ENCODE measurements around the gene GBX2. TPM values are rescaled to one million over a fixed set of nuclear protein-coding genes. Genes with fewer than 3 reads are reported as not detected.

Gene GBX2
- total RNA-seq, 1 donor from 2014 or later = not detected

DNA sequence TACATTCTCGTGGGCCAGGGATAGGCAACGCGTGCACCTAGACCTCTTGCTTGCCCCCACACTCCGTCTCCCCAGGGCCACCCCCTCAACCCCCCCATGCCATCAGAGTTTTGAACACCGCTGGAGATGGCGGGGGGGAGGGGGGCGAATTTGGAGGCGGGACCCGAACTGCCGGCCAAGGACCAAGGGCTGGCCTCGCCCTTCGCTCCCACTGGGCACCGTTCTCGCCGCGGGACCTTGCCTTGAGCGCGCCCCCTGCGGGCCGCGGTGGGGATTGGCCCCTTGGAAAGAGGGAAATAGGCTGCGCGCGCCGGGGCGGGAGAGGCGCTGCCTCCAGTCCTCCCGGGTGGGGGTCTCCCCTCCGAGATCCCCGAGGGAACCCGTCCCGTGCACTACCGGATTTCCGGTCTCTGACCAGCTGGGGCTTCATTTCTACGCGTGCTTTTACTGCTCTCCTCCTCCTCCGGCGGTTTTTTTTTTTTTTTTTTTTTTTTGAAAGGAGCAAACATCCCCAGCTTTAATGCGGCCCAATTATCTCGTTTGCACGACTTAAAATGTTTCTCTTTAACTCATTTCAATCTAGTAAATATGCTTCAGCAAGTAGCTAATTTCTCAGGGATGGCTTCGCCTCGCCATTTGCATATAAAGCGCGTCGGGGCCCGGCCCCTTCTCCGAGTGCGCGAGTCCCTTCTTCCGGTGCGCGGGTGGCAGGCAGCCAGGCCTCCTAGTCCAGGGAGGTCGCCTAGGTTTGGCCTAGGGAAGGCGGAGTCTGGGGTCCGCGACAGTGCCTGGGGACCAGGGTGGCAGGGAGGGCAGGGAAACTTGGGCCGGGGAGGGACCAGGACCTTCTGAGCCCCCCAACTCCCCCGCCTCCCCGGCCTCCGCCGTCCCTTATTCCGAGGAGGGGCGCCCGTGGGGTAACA is 10.0 kb upstream of the GBX2 start:
- intact Hi-C loops (cut with DNase I) = loop anchor here (5.0 kb wide), 1 partner anchor 391 kb away; no protein-coding TSS in a partner anchor
- Histone ChIP-seq H3K4me3 (peak overlapping the region; percentile 25 to 56), H3K27ac (no peak overlapping the region), H3K9me3 (no peaks in the 10 kb centered on the region), H3K27me3 (peaks cover 27% of the 10 kb centered on the region), H3K4me1 (peaks cover 7 to 9% of the 10 kb centered on the region in 2 donors), H3K36me3 (no peaks in the 10 kb centered on the region)
- DNase-seq (ENCODE audit: low spot score in 2 of 2) = no peak
- TF ChIP-seq, protein P1, sequence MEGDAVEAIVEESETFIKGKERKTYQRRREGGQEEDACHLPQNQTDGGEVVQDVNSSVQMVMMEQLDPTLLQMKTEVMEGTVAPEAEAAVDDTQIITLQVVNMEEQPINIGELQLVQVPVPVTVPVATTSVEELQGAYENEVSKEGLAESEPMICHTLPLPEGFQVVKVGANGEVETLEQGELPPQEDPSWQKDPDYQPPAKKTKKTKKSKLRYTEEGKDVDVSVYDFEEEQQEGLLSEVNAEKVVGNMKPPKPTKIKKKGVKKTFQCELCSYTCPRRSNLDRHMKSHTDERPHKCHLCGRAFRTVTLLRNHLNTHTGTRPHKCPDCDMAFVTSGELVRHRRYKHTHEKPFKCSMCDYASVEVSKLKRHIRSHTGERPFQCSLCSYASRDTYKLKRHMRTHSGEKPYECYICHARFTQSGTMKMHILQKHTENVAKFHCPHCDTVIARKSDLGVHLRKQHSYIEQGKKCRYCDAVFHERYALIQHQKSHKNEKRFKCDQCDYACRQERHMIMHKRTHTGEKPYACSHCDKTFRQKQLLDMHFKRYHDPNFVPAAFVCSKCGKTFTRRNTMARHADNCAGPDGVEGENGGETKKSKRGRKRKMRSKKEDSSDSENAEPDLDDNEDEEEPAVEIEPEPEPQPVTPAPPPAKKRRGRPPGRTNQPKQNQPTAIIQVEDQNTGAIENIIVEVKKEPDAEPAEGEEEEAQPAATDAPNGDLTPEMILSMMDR (IDR thresholded peaks at IDR 0.05) = peak; percentile 36 to 70 (median 63)

DNA sequence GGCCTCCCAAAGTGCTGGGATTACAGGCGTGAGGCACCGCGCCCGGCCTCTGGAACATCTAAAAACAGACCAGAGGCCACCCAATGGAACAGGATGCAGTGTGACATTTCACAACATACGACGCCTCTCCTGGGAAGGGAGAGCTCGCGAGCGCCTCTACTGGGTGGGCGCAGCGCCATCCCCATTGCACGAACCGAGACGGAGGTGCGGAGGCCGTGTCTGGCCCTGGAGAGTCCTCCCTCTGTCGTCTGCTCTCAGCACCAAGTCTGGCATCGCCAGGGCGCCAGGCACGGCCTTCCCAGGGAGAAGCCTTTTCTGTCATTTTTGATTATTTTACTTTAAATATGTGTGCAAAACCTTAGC is 9.4 kb upstream of the GBX2 start:
- intact Hi-C loops (cut with DNase I) = loop anchor here (5.0 kb wide), 1 partner anchor 390 kb away; no protein-coding TSS in a partner anchor
- TF ChIP-seq, protein P1 (IDR thresholded peaks at IDR 0.05) = no peak
- DNase-seq (ENCODE audit: low spot score in 2 of 2) = no peak

DNA sequence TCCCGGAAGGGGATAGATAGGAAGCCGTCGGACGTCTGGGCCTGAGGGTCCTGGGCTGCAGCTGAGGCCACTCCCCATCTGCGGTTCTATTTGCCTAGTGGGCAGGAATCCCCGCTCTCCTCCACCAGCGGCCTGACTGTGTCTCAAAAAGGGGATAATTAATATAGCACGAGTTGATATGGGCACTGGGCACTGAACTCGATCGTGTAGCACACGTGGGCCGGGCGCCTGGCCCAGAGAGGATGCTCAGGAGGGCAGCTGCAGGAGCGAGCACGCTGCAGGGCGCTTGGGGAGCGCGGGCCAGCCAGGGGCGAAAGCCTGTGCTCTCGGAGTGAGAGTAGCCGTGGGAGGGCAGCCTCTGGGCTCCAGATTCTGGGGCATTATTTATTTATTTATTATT is 8.8 kb upstream of the GBX2 start:
- no peaks in the 10 kb centered on the region for H3K9me3 ChIP-seq
- H3K27me3 ChIP-seq = peaks cover 38% of the 10 kb centered on the region
- no peaks in the 10 kb centered on the region for H3K36me3 ChIP-seq
- no peak overlapping the region for H3K27ac ChIP-seq
- H3K4me1 ChIP-seq = peaks cover 9 to 10% of the 10 kb centered on the region in 2 donors
- H3K4me3 ChIP-seq = no peak overlapping the region
- intact Hi-C loops (cut with DNase I) = loop anchor here (5.0 kb wide), 1 partner anchor 390 kb away; no protein-coding TSS in a partner anchor
- TF ChIP-seq, protein P1 (IDR thresholded peaks at IDR 0.05) = no peak
- DNase-seq (ENCODE audit: low spot score in 2 of 2) = no peak

More for the DNA sequence above, 9.4 kb upstream of the GBX2 start:
- peak overlapping the region in 1 of 2 donors; percentile 56 for H3K4me3 ChIP-seq
- H3K9me3 ChIP-seq = no peaks in the 10 kb centered on the region
- peaks cover 34% of the 10 kb centered on the region for H3K27me3 ChIP-seq
- H3K4me1 ChIP-seq = peaks cover 9 to 10% of the 10 kb centered on the region in 2 donors
- H3K27ac ChIP-seq = no peak overlapping the region
- no peaks in the 10 kb centered on the region for H3K36me3 ChIP-seq

- Histone ChIP-seq H3K9me3 (no peaks in the 10 kb centered on the region), H3K27me3 (peaks cover 42% of the 10 kb centered on the region), H3K4me3 (no peak overlapping the region), H3K27ac (no peak overlapping the region), H3K36me3 (no peaks in the 10 kb centered on the region), H3K4me1 (peaks cover 9 to 12% of the 10 kb centered on the region in 2 donors)
- TF ChIP-seq, protein P1 (IDR thresholded peaks at IDR 0.05) = peak in 1 of 3 experiments; percentile 19
- DNase-seq (ENCODE audit: low spot score in 2 of 2) = no peak
- intact Hi-C loops (cut with DNase I) = loop anchor here (5.0 kb wide), 1 partner anchor 389 kb away; no protein-coding TSS in a partner anchor
Observed at GRCh38 chr2:236176417-236176816, 8.2 kb upstream of the GBX2 start.

DNA sequence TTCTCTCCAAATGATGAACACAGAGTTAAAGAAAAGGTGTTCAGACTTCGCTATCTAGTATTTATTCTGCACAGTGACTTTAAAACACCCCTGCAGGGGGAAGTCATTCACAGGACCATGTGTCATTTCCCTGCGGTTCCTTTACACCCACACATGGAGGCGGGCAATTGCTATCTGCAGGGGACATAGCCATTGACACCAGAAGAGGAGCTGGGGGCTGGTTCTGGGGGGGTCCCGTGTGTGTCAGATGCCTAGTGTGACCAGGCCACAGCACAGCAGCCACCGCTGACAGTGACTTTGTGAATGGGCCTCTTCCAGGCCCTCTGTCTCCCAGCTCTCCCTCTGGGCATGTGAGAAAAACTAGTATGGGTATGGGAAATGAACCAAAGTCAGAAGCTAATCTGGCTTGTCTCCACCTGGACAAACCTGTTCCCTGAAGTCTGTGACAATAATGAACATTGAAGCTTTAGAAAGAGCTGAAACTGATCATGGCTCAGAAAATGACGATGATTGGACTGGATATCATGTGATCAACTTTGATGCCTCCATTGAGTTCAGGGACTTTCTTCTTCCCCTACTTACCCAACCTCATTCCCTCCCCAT is 7.5 kb upstream of the GBX2 start:
- Histone ChIP-seq H3K4me3 (no peak overlapping the region), H3K27me3 (peaks cover 43% of the 10 kb centered on the region), H3K4me1 (peaks cover 9 to 14% of the 10 kb centered on the region in 2 donors), H3K27ac (no peak overlapping the region), H3K36me3 (no peaks in the 10 kb centered on the region), H3K9me3 (no peaks in the 10 kb centered on the region)
- TF ChIP-seq, protein P1 (IDR thresholded peaks at IDR 0.05) = no peak
- no peak for DNase-seq (ENCODE audit: low spot score in 2 of 2)
- intact Hi-C loops (cut with DNase I) = loop anchor here (5.0 kb wide), 1 partner anchor 388 kb away; no protein-coding TSS in a partner anchor

All from ascending aorta (tissue), 2 donors.